NCI-H1436 treated with DMSO at 0.1 percent for 48 hours (cell line): ENCODE data around the gene CAPN6.

Experiments
- DNase-seq: peaks from one replicate; lab custom pipeline; 2025; lab: John Stamatoyannopoulos, UW

Gene CAPN6

DNA sequence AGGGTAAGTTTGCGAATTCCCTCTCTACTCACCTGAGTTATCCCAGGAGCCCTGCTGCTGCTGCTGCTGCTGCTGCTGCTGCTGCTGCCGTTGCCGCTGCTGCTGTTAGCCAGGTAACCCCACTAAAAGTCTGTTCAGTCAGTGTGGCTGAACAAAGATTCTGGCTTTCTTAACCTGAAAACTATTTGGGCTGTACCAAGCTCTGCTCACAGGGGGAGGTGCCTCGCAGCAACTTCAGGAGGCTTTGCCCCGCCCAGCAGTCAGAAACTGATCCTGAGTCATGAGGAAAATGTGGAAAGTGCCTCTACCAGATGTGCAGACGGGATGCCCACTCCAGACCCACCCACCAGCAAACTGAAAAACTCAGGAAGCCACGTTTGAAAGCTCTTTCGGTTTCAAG is at the start of gene CAPN6:
TSS of gene CAPN6 (minus strand) at position 145 of the 400 bp plus-strand sequence. CDS start 6,547 bp downstream, outside the sequence.
- no peak for DNase-seq

- DNase-seq: no peak
These were observed 49.2 kb upstream of the CAPN6 start for GRCh38 chrX:111319451-111319850.

DNA sequence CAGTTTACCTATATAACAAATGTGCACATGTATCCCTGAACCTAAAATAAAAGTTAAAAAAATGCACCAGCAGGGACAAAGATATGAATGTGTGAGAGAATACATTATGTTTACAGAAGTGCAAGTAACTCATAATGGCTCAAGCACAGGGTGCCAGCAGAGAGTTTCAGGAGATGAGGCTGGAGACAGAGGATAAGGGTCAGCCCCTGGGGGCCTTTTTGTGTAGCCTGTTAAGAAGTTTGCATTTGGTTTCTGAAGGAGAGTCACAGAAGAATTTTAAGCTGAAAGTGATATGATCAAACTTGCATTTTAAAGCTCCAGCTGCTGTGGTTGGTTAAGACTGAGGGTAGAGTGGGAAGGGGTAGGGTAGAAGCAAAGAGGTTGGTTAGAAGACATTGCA is 48.6 kb upstream of the CAPN6 start:
- DNase-seq: no peak

DNA sequence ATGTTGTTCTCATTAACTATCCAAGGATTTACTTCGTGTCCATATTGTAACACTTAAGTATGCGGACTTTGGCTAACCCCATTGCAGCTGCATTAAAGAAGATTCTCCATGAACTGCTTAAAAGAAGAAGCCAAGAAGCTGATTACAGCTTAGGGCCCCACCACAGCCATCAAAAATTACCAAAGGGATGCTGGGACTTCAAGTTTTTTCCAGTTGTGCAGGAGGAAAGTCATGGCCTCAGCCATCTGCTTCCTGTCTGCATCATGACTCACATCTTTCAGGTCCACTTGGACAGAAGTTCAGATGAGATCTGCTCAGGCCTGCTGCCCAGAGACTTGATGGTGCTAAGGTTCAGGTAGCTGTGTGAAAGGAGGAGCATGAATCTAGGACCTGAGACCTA is 38.8 kb upstream of the CAPN6 start:
- DNase-seq: no peak

GRCh38 chrX:111308039-111308438 is 37.8 kb upstream of the CAPN6 start:
- DNase-seq: no peak

DNA sequence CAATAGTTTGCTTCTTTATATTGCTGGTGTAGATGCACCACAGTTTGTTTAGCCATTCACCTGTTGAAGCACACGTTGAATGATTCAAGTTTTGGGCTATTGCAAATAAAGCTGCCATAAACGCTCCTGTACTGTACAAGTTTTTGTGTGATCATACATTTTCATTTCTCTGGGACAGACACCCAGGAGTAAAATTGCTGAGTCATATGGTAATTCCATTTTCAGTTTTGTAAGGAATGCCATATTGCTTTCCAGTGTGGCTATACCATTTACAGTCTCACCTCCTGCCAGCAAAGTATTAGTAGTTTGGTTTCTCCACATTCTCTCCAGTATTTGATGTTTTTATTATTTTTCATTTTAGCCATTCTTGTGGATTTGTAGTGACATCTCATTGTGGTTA is 32.0 kb upstream of the CAPN6 start:
- no peak for DNase-seq

GRCh38 chrX:111288841-111289240 is 18.6 kb upstream of the CAPN6 start:
- peak; percentile 22 for DNase-seq

- DNase-seq: no peak
These were observed 14.5 kb upstream of the CAPN6 start for GRCh38 chrX:111284631-111285293.

GRCh38 chrX:111283446-111283845 is 13.2 kb upstream of the CAPN6 start:
- no peak for DNase-seq

GRCh38 chrX:111282991-111283390 is 12.7 kb upstream of the CAPN6 start:
- DNase-seq: no peak

- no peak for DNase-seq
These were observed 11.9 kb upstream of the CAPN6 start for GRCh38 chrX:111282139-111282538.

- DNase-seq: no peak
These were observed 1.8 kb downstream of the CAPN6 start for GRCh38 chrX:111268506-111268905.

- no peak for DNase-seq
These were observed 4.8 kb downstream of the CAPN6 start for GRCh38 chrX:111265486-111265885.

GRCh38 chrX:111264385-111264784 is 5.9 kb downstream of the CAPN6 start:
- no peak for DNase-seq

DNA sequence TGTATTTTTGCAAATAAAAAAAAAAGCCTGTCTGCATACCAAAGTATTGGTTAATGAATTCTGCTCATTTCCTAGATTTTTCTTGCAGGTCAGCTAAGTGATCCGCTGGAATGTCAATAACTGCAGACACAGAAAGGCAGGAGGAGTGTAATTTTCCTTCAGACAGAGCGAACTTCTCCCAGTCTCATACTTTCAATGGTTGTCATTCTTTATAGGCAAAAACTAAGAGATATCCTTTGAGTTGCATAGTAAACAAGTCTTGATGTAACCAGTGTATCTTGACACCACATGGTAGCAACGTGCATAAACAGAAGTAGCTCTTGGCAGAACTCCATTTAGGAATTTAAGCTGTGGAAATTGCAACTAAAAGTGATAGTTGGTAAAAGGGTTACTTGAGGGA is 8.2 kb downstream of the CAPN6 start:
- DNase-seq: no peak

GRCh38 chrX:111260451-111260850 is 9.8 kb downstream of the CAPN6 start:
- DNase-seq: no peak

GRCh38 chrX:111259559-111259958 is 10.7 kb downstream of the CAPN6 start:
- DNase-seq: no peak

- no peak for DNase-seq
These were observed 12.6 kb downstream of the CAPN6 start for GRCh38 chrX:111257733-111258132.

- DNase-seq: no peak
These were observed 15.2 kb downstream of the CAPN6 start for GRCh38 chrX:111254896-111255693.

- no peak for DNase-seq
These were observed 26.0 kb downstream of the CAPN6 start for GRCh38 chrX:111244235-111244750.

GRCh38 chrX:111216293-111216801 is 53.9 kb downstream of the CAPN6 start:
- no peak for DNase-seq

- DNase-seq: no peak
These were observed 62.4 kb downstream of the CAPN6 start for GRCh38 chrX:111207851-111208250.

- no peak for DNase-seq
These were observed 70.0 kb downstream of the CAPN6 start for GRCh38 chrX:111200327-111200726.
